Body of pancreas (tissue), 4 donors: Measurements from ENCODE around the gene SP6. TPM values are rescaled to one million over a fixed set of nuclear protein-coding genes. Genes with fewer than 3 reads are reported as not detected.

ENCODE experiments used
- ATAC-seq: fragments of 150-250 bp; one replicate; pipeline ENCODE4 v1.9.1; 2016
- DNase-seq, 4 donors: peaks; one replicate each; pipeline ENCODE4 v3.0.0-alpha.2; 2019
- H3K27ac ChIP-seq, 4 donors: fragments of 200-600 bp; sonication (generic); 1 replicate in 3 of 4; 2 replicates in 1 of 4; pipeline versions ENCODE4 v1.5.1 to v1.6.1; 2016 to 2019; ENCODE audit warnings: mild to moderate bottlenecking in 1 of 4, mixed read lengths in 1 of 4, moderate library complexity in 1 of 4
- H3K27me3 ChIP-seq, 2 donors: fragments of 200-600 bp; sonication (generic); one replicate each; pipeline ENCODE4 v1.6.0; 2016; ENCODE audit warnings: mild to moderate bottlenecking in 1 of 2
- H3K36me3 ChIP-seq, 2 donors: fragments of 200-600 bp; sonication (generic); replicated peaks in 1 of 2; 2 replicates each; pipeline ENCODE4 v1.5.1; 2016; ENCODE audit warnings: low read depth in 2 of 2; ENCODE audit not compliant: insufficient read depth in 1 of 2
- H3K4me1 ChIP-seq: fragments of 200-600 bp; sonication (generic); one replicate; pipeline ENCODE4 v1.6.0; 2016
- H3K4me3 ChIP-seq, 2 donors: fragments of 200-600 bp; sonication (generic); 1 replicate in 1 of 2; 2 replicates in 1 of 2; pipeline ENCODE4 v1.5.1; 2016 to 2019
- H3K9me3 ChIP-seq, 3 donors: fragments of 200-600 bp; sonication (generic); 1 replicate in 2 of 3; 2 replicates in 1 of 3; pipeline ENCODE4 v1.5.1; 2016
- CTCF ChIP-seq, 7 experiments: fragments of 450-650 bp in 4 of 7; fragments of 200-600 bp in 3 of 7; sonication (generic) in 3 of 7; IDR thresholded peaks; one replicate each; pipeline ENCODE4 v1.5.1; 2016 to 2019; ENCODE audit warnings: antibody characterized with exemption in 7 of 7
- POLR2A ChIP-seq, 3 donors: fragments of 450-650 bp; IDR thresholded peaks; one replicate each; pipeline ENCODE4 v1.6.1; 2016; ENCODE audit warnings: antibody characterized with exemption in 3 of 3, mild to moderate bottlenecking in 2 of 3
- WGBS, 2 donors: methylation state at CpG; one replicate each; pipeline ENCODE4 v1.1.5; 2017; 5-methylcytosine and 5-hydroxymethylcytosine counted together
- intact Hi-C: fragments of 100-400 bp; cut with DNase I; formaldehyde crosslinking; loops from one replicate; pipeline ENCODE4 v1.15.1; 2023
- total RNA-seq, 2 donors: library from RNA; depleted of rRNA; stranded (reverse); fragments of >200 nt; gene quantifications; one replicate each; pipeline ENCODE4 v1.1.0, GENCODE V29; 2016

The SP6 gene
- total RNA-seq, 2 donors from 2014 or later = 0.26 to 0.99 TPM

- H3K4me3 ChIP-seq = no peak overlapping the region
- no peaks in the 10 kb centered on the region for H3K27me3 ChIP-seq
- no peak for TF ChIP-seq CTCF (IDR thresholded peaks at IDR 0.05)
- no peak for TF ChIP-seq POLR2A (IDR thresholded peaks at IDR 0.05)
- DNase-seq (no peak), ATAC-seq (no peak)
- H3K27ac ChIP-seq = no peak overlapping the region
- no peaks in the 10 kb centered on the region for H3K9me3 ChIP-seq
- intact Hi-C loops = loop anchor here (10.0 kb wide), 2 partner anchors 107 to 147 kb away; partner anchors contain the start of gene TBKBP1
- H3K4me1 ChIP-seq = no peaks in the 10 kb centered on the region
- peaks cover 0 to 3% of the 10 kb centered on the region in 2 donors for H3K36me3 ChIP-seq
- WGBS, 2 donors = 29% methylated on average over 6 of the region's 6 CpGs
Observed at GRCh38 chr17:47801906-47802305, 49.1 kb downstream of the SP6 start.

- WGBS, 2 donors = 67 to 81% methylated on average over 2 to 4 of the region's 4 CpGs
- Histone ChIP-seq H3K27ac (no peak overlapping the region), H3K36me3 (no peaks in the 10 kb centered on the region), H3K4me1 (no peaks in the 10 kb centered on the region), H3K9me3 (no peaks in the 10 kb centered on the region), H3K27me3 (no peaks in the 10 kb centered on the region), H3K4me3 (no peak overlapping the region)
- intact Hi-C loops = loop anchor here (10.0 kb wide), 2 partner anchors 106 to 146 kb away; partner anchors contain the start of gene TBKBP1
- TF ChIP-seq CTCF (IDR thresholded peaks at IDR 0.05) (no peak), POLR2A (IDR thresholded peaks at IDR 0.05) (no peak)
- no peak for DNase-seq
- no peak for ATAC-seq
Observed at GRCh38 chr17:47801176-47801765, 49.7 kb downstream of the SP6 start.

- intact Hi-C loops = loop anchor here (10.0 kb wide), 2 partner anchors 106 to 146 kb away; partner anchors contain the start of gene TBKBP1
- H3K9me3 ChIP-seq = no peaks in the 10 kb centered on the region
- no peaks in the 10 kb centered on the region for H3K4me1 ChIP-seq
- ATAC-seq (no peak), DNase-seq (no peak)
- H3K27ac ChIP-seq = no peak overlapping the region
- H3K4me3 ChIP-seq = no peak overlapping the region
- 80 to 81% methylated on average over 10 to 12 of the region's 12 CpGs for WGBS, 2 donors
- H3K36me3 ChIP-seq = no peaks in the 10 kb centered on the region
- H3K27me3 ChIP-seq = no peaks in the 10 kb centered on the region
- TF ChIP-seq CTCF (IDR thresholded peaks at IDR 0.05) (no peak), POLR2A (IDR thresholded peaks at IDR 0.05) (no peak)
Observed at GRCh38 chr17:47800686-47801085, 50.3 kb downstream of the SP6 start.

- intact Hi-C loops = no loop called here
- Histone ChIP-seq H3K36me3 (no peaks in the 10 kb centered on the region), H3K9me3 (no peaks in the 10 kb centered on the region), H3K4me3 (no peak overlapping the region), H3K4me1 (no peaks in the 10 kb centered on the region), H3K27ac (no peak overlapping the region), H3K27me3 (no peaks in the 10 kb centered on the region)
- DNase-seq = no peak
- TF ChIP-seq POLR2A (IDR thresholded peaks at IDR 0.05) = no peak
- no peak for TF ChIP-seq CTCF (IDR thresholded peaks at IDR 0.05)
- no peak for ATAC-seq
- 70 to 73% methylated on average over 2 of the region's 2 CpGs for WGBS, 2 donors
Observed at GRCh38 chr17:47797797-47798196, 53.2 kb downstream of the SP6 start.

Other genes starting within 250 kb of the SP6 start
- 100 to 1,000 TPM in 1 of 2 donors, 10 to 100 TPM in 1; 73.4 to 137 TPM for gene KPNB1, start 201.2 kb downstream of the SP6 start, total RNA-seq
- gene TBKBP1, start 157.0 kb downstream of the SP6 start, total RNA-seq = 10 to 100 TPM in 1 of 2 donors, 1 to 10 TPM in 1; 8.0 to 13.2 TPM
- 1 to 10 TPM in 1 of 2 donors, not detected in 1; 1.0 TPM for gene TBX21, start 117.9 kb downstream of the SP6 start, total RNA-seq
- 10 to 100 TPM; 18.2 to 42.2 TPM for gene OSBPL7, start 29.4 kb downstream of the SP6 start, total RNA-seq
- 10 to 100 TPM in 1 of 2 donors, 1 to 10 TPM in 1; 4.3 to 29.8 TPM for gene MRPL10, start 19.6 kb downstream of the SP6 start, total RNA-seq
- gene LRRC46, start 19.5 kb downstream of the SP6 start, total RNA-seq = not detected
- gene SCRN2, start 9.9 kb downstream of the SP6 start, total RNA-seq = 10 to 100 TPM; 37.2 to 45.7 TPM
- gene SP2, start 45.1 kb upstream of the SP6 start, total RNA-seq = 1 to 10 TPM; 4.7 to 6.3 TPM
- gene PNPO, start 90.4 kb upstream of the SP6 start, total RNA-seq = 10 to 100 TPM; 27.8 to 55.4 TPM
- 10 to 100 TPM; 36.6 to 63.3 TPM for gene PRR15L, start 106.7 kb upstream of the SP6 start, total RNA-seq
- gene CDK5RAP3, start 120.0 kb upstream of the SP6 start, total RNA-seq = 100 to 1,000 TPM; 209 to 588 TPM
- gene COPZ2, start 186.6 kb upstream of the SP6 start, total RNA-seq = 10 to 100 TPM in 1 of 2 donors, 1 to 10 TPM in 1; 7.0 to 43.5 TPM
- gene NFE2L1, start 197.2 kb upstream of the SP6 start, total RNA-seq = 10 to 100 TPM; 39.4 to 74.2 TPM